Measurements from ENCODE around the gene WDR46. TPM values are rescaled to one million over a fixed set of nuclear protein-coding genes. Genes with fewer than 3 reads are reported as not detected.

Gene WDR46
- total and polyA plus RNA-seq, 2 of the 13 experiments (the other 11 are each of a cell fraction or from before 2014, with no cell fraction given): 47.4 to 105 TPM

GRCh38 chr6:33313105-33313708 lies 24.2 kb upstream of the WDR46 start (continued):
- TF ChIP-seq NR0B2 (CRISPR knock-in tag; IDR thresholded peaks at IDR 0.05): peak; percentile 65; the same call in 1 of the 2 replicates
- peak; percentile 65; the same call in 1 of the 2 replicates for TF ChIP-seq ZNF350 (CRISPR knock-in tag; IDR thresholded peaks at IDR 0.05; ENCODE audit: borderline replicate concordance, low read depth)
- no peak for TF ChIP-seq SP140L (CRISPR knock-in tag; IDR thresholded peaks at IDR 0.05; ENCODE audit: borderline replicate concordance)
- no peak for TF ChIP-seq IKZF1 (IDR thresholded peaks at IDR 0.05)
- TF ChIP-seq RFXAP (CRISPR knock-in tag; IDR thresholded peaks at IDR 0.05; ENCODE audit: borderline replicate concordance): no peak
- no peak for TF ChIP-seq LRRFIP1 (CRISPR knock-in tag; conservative IDR thresholded peaks at IDR 0.05)
- TF ChIP-seq ZBTB33 (CRISPR knock-in tag; IDR thresholded peaks at IDR 0.05): 0 out of 2 replicates have a peak, but pooled peaks have one; percentile 9
- TF ChIP-seq MTF1 (CRISPR knock-in tag; IDR thresholded peaks at IDR 0.05): no peak
- no peak for TF ChIP-seq GMEB2 (CRISPR knock-in tag; IDR thresholded peaks at IDR 0.05; ENCODE audit: low read depth)
- no peak for TF ChIP-seq SOX5 (CRISPR knock-in tag; IDR thresholded peaks at IDR 0.05; ENCODE audit: borderline replicate concordance)
- no peak for TF ChIP-seq BATF2 (CRISPR knock-in tag; IDR thresholded peaks at IDR 0.05)
- no peak for TF ChIP-seq USF2 (IDR thresholded peaks at IDR 0.05; ENCODE audit: low read depth, low read length)
- 0 out of 2 replicates have a peak, but pooled peaks have one; percentile 19 for TF ChIP-seq USF2 (CRISPR knock-in tag; IDR thresholded peaks at IDR 0.05; ENCODE audit: borderline replicate concordance)
- no peak for TF ChIP-seq KAT7 (CRISPR knock-in tag; IDR thresholded peaks at IDR 0.05; ENCODE audit: borderline replicate concordance)
- peak; percentile 23; the same call in 1 of the 2 replicates for TF ChIP-seq SP2 (CRISPR knock-in tag; IDR thresholded peaks at IDR 0.05)
- no peak for TF ChIP-seq NFE2L2 (IDR thresholded peaks at IDR 0.05; ENCODE audit: low read length)
- TF ChIP-seq NFE2 (CRISPR knock-in tag; IDR thresholded peaks at IDR 0.05): no peak
- TF ChIP-seq FOSL1 (CRISPR knock-in tag; IDR thresholded peaks at IDR 0.05; ENCODE audit: borderline replicate concordance): no peak
- TF ChIP-seq RBFOX2 (IDR thresholded peaks at IDR 0.05; ENCODE audit: low read depth, low read length): no peak; the same call in 1 of the 2 replicates
- no peak for TF ChIP-seq ZSCAN12 (CRISPR knock-in tag; IDR thresholded peaks at IDR 0.05)
- TF ChIP-seq HMG20A (CRISPR knock-in tag; IDR thresholded peaks at IDR 0.05; ENCODE audit: borderline replicate concordance): no peak
